ENCODE measurements around the gene LRRC8B.

The LRRC8B gene

DNA sequence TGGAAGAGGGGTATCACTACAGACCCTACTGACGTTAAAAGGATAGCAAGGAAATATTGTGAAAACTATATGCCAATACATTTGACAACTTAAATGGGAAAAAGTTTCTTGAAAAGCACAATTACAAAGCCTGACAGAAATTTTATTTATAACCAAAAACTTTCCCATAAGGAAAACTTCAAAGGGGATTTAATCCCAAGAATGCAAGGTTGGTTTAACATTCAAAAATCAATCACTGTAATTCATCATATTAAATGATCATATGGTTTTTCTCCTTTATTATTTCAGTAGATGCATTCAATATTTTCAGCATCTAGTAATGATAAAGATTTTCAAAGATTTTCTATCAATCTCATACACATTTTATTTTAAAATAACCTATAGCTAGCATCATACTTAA is 121.6 kb downstream of the LRRC8B start:
- no peak for DNase-seq (ENCODE audit: low read depth)
- TF ChIP-seq, protein P1, sequence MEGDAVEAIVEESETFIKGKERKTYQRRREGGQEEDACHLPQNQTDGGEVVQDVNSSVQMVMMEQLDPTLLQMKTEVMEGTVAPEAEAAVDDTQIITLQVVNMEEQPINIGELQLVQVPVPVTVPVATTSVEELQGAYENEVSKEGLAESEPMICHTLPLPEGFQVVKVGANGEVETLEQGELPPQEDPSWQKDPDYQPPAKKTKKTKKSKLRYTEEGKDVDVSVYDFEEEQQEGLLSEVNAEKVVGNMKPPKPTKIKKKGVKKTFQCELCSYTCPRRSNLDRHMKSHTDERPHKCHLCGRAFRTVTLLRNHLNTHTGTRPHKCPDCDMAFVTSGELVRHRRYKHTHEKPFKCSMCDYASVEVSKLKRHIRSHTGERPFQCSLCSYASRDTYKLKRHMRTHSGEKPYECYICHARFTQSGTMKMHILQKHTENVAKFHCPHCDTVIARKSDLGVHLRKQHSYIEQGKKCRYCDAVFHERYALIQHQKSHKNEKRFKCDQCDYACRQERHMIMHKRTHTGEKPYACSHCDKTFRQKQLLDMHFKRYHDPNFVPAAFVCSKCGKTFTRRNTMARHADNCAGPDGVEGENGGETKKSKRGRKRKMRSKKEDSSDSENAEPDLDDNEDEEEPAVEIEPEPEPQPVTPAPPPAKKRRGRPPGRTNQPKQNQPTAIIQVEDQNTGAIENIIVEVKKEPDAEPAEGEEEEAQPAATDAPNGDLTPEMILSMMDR (conservative IDR thresholded peaks at IDR 0.05; ENCODE audit: control insufficient read depth, insufficient read depth, low read depth, low read length), result no peak

More for the DNA sequence above, 121.6 kb downstream of the LRRC8B start:
- no peak overlapping the region for H3K4me3 ChIP-seq (ENCODE audit: control insufficient read depth, low read depth, low read length)
